ENCODE measurements around the gene RNPS1.
"Not testable (repeated sequence)": the region's sequence is repeated elsewhere in the genome, so short reads cannot be mapped to it uniquely, and the experiment has no call there.

The RNPS1 gene

GRCh38 chr16:2282262-2282661, 14.3 kb upstream of the RNPS1 start:
- DNase-seq: no peak

- no peak for DNase-seq
Observed at GRCh38 chr16:2280981-2281542, 13.1 kb upstream of the RNPS1 start.

- DNase-seq: no peak
Observed at GRCh38 chr16:2280461-2280860, 12.5 kb upstream of the RNPS1 start.

- no peak for DNase-seq
Observed at GRCh38 chr16:2278956-2279800, 11.3 kb upstream of the RNPS1 start.

GRCh38 chr16:2278272-2278608, 10.3 kb upstream of the RNPS1 start:
- DNase-seq: no peak

- no peak for DNase-seq
Observed at GRCh38 chr16:2277466-2278271, 9.7 kb upstream of the RNPS1 start.

GRCh38 chr16:2276368-2277195, 8.7 kb upstream of the RNPS1 start:
- no peak for DNase-seq

- DNase-seq: no peak
Observed at GRCh38 chr16:2275476-2276367, 7.8 kb upstream of the RNPS1 start.

GRCh38 chr16:2273931-2274330, 6.0 kb upstream of the RNPS1 start:
- no peak for DNase-seq

GRCh38 chr16:2273484-2273883, 5.6 kb upstream of the RNPS1 start:
- DNase-seq: no peak

- DNase-seq: no peak
Observed at GRCh38 chr16:2271848-2272461, 4.0 kb upstream of the RNPS1 start.

GRCh38 chr16:2270588-2271470, 2.9 kb upstream of the RNPS1 start:
- no peak for DNase-seq

- no peak for DNase-seq
Observed at GRCh38 chr16:2270070-2270462, 2.1 kb upstream of the RNPS1 start.

- not testable (repeated sequence) for DNase-seq
Observed at GRCh38 chr16:2267505-2267912, 417 bp downstream of the RNPS1 start.

- not testable (repeated sequence) for DNase-seq
Observed at GRCh38 chr16:2266887-2267286, 1.0 kb downstream of the RNPS1 start.

- not testable (repeated sequence) for DNase-seq
Observed at GRCh38 chr16:2263026-2263425, 4.9 kb downstream of the RNPS1 start.

GRCh38 chr16:2260250-2260649, 7.7 kb downstream of the RNPS1 start:
- no peak for DNase-seq

- DNase-seq: not testable (repeated sequence)
Observed at GRCh38 chr16:2258530-2258929, 9.4 kb downstream of the RNPS1 start.

GRCh38 chr16:2257726-2258125, 10.2 kb downstream of the RNPS1 start:
- DNase-seq: no peak

GRCh38 chr16:2256531-2257140, 11.3 kb downstream of the RNPS1 start:
- no peak for DNase-seq

All from NCI-H1417 treated with DMSO at 0.1 percent for 48 hours (cell line).